T-helper 1 cell treated with Interleukin-12 subunit alpha and Interleukin-12 subunit beta and Interleukin-4 antibody, amounts not matched to agents 30 ng/mL and 1 ng/mL, for 36 hours (primary cell): ENCODE results near the gene EIF5. TPM values are rescaled to one million over a fixed set of nuclear protein-coding genes. Genes with fewer than 3 reads are reported as not detected.

Source experiments
- intact Hi-C: fragments of 100-400 bp; cut with micrococcal nuclease; formaldehyde crosslinking; loops from one replicate; pipeline ENCODE4 v1.15.1; 2024
- total RNA-seq: library from RNA; stranded (reverse); gene quantifications from 2 replicates; pipeline ENCODE4 v1.2.3, GENCODE V29; 2022

Gene EIF5
- total RNA-seq, 1 donor from 2014 or later: 208 TPM

GRCh38 chr14:103360548-103360947 lies 26.5 kb downstream of the EIF5 start:
- intact Hi-C loops: no loop called here

GRCh38 chr14:103361867-103362266 lies 27.8 kb downstream of the EIF5 start:
- intact Hi-C loops: no loop called here

- intact Hi-C loops: no loop called here
Observed at GRCh38 chr14:103362780-103363179, 28.7 kb downstream of the EIF5 start.

GRCh38 chr14:103366741-103367140 lies 32.7 kb downstream of the EIF5 start:
- intact Hi-C loops: no loop called here

- intact Hi-C loops: no loop called here
Observed at GRCh38 chr14:103367995-103368394, 34.0 kb downstream of the EIF5 start.

- intact Hi-C loops: no loop called here
Observed at GRCh38 chr14:103370087-103370486, 36.0 kb downstream of the EIF5 start.

GRCh38 chr14:103372017-103372416 lies 38.0 kb downstream of the EIF5 start:
- intact Hi-C loops: no loop called here

- intact Hi-C loops: no loop called here
Observed at GRCh38 chr14:103372552-103373304, 38.7 kb downstream of the EIF5 start.

- intact Hi-C loops: no loop called here
Observed at GRCh38 chr14:103374121-103374520, 40.1 kb downstream of the EIF5 start.

- intact Hi-C loops: no loop called here
Observed at GRCh38 chr14:103377522-103378037, 43.5 kb downstream of the EIF5 start.

GRCh38 chr14:103378038-103378854 lies 44.2 kb downstream of the EIF5 start:
- intact Hi-C loops: no loop called here

- intact Hi-C loops: loop anchor here (10.0 kb wide), 1 partner anchor 606 kb away; the partner anchor contains the start of gene TRAF3
Observed at GRCh38 chr14:103380719-103381377, 46.8 kb downstream of the EIF5 start.

GRCh38 chr14:103382376-103382775 lies 48.3 kb downstream of the EIF5 start:
- intact Hi-C loops: loop anchor here (10.0 kb wide), 1 partner anchor 608 kb away; the partner anchor contains the start of gene TRAF3

GRCh38 chr14:103384450-103385151 lies 50.6 kb downstream of the EIF5 start:
- intact Hi-C loops: loop anchor here (1.0 to 10.0 kb wide), 6 partner anchors 10 to 1437 kb away; partner anchors contain the start of genes EIF5, KLC1, TRAF3 and XRCC3

- intact Hi-C loops: loop anchor here (1.0 to 10.0 kb wide), 6 partner anchors 9 to 1438 kb away; partner anchors contain the start of genes EIF5, KLC1, TRAF3 and XRCC3
Observed at GRCh38 chr14:103385152-103385928, 51.3 kb downstream of the EIF5 start, which contains the start of gene MARK3. TSS of gene MARK3 (plus strand) at chr14:103385415. CDS start at chr14:103386030, 615 bp downstream.

- intact Hi-C loops: loop anchor here (1.0 to 10.0 kb wide), 6 partner anchors 8 to 1439 kb away; partner anchors contain the start of genes EIF5, KLC1, TRAF3 and XRCC3
Observed at GRCh38 chr14:103385929-103386712, 52.1 kb downstream of the EIF5 start.

GRCh38 chr14:103386713-103387329 lies 52.8 kb downstream of the EIF5 start:
- intact Hi-C loops: loop anchor here (5.0 to 10.0 kb wide), 2 partner anchors 612 to 1440 kb away; partner anchors contain the start of gene TRAF3

- intact Hi-C loops: loop anchor here (5.0 to 10.0 kb wide), 2 partner anchors 614 to 1441 kb away; partner anchors contain the start of gene TRAF3
Observed at GRCh38 chr14:103388664-103389063, 54.6 kb downstream of the EIF5 start.
